Lower leg skin (tissue), 3 donors: ENCODE results near the gene SIMC1.

Source experiments
- POLR2A ChIP-seq, 2 donors: fragments of 450-650 bp; IDR thresholded peaks; one replicate each; pipeline ENCODE4 v1.6.1; 2016 to 2017; ENCODE audit warnings: antibody characterized with exemption in 2 of 2, mild to moderate bottlenecking in 1 of 2, moderate library complexity in 1 of 2
- TF ChIP-seq, protein P1 (sequence below), 3 donors: fragments of 450-650 bp; IDR thresholded peaks; one replicate each; pipeline ENCODE4 v1.5.1; 2016; ENCODE audit warnings: antibody characterized with exemption in 3 of 3, mild to moderate bottlenecking in 3 of 3, moderate library complexity in 2 of 3

DNA sequence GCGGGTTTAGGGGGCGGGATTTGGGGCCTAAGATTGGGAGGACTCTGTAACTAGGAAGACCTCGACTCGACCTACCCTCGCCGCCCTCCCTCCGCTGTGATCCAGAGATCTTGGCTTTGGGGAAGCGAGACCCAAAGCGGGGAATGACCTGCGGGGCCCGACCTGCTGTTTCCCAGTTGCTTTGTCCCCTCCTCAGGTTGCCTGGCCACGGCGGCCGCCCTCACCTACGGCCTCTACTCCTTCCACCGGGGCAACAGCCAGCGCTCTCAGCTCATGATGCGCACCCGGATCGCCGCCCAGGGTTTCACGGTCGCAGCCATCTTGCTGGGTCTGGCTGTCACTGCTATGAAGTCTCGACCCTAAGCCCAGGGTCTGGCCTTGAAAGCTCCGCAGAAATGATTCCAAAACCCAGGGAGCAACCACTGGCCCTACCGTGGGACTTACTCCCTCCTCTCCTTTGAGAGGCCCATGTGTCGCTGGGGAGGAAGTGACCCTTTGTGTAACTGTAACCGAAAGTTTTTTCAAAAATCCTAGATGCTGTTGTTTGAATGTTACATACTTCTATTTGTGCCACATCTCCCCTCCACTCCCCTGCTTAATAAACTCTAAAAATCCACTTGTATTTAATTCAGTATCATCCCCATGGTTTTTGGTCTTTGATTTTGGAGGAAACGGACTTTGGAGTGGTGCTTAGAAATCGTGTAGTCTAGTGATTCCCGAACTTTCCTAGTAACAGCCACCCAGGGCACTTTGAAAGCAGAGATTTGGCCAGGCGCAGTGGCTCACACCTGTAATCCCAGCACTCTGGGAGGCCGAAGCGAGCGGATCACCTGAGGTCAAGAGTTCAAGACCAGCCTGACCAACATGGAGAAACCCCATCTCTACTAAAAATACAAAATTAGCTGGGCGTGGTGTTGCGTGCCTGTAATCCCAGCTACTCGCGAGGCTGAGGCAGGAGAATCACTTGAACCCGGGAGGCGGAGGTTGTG is 151.2 kb downstream of the SIMC1 start:
- TF ChIP-seq, protein P1, sequence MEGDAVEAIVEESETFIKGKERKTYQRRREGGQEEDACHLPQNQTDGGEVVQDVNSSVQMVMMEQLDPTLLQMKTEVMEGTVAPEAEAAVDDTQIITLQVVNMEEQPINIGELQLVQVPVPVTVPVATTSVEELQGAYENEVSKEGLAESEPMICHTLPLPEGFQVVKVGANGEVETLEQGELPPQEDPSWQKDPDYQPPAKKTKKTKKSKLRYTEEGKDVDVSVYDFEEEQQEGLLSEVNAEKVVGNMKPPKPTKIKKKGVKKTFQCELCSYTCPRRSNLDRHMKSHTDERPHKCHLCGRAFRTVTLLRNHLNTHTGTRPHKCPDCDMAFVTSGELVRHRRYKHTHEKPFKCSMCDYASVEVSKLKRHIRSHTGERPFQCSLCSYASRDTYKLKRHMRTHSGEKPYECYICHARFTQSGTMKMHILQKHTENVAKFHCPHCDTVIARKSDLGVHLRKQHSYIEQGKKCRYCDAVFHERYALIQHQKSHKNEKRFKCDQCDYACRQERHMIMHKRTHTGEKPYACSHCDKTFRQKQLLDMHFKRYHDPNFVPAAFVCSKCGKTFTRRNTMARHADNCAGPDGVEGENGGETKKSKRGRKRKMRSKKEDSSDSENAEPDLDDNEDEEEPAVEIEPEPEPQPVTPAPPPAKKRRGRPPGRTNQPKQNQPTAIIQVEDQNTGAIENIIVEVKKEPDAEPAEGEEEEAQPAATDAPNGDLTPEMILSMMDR (IDR thresholded peaks at IDR 0.05): no peak
- no peak for TF ChIP-seq POLR2A (IDR thresholded peaks at IDR 0.05)
